Right atrium auricular region (tissue), 2 donors: ENCODE data around the gene CFH. TPM values are rescaled to one million over a fixed set of nuclear protein-coding genes. Genes with fewer than 3 reads are reported as not detected.

ENCODE experiments used
- DNase-seq: peaks from one replicate; pipeline ENCODE4 v3.0.0-alpha.2; 2019; ENCODE audit warnings: low spot score
- H3K27ac ChIP-seq, 2 donors: fragments of 200-600 bp; sonication (generic); 1 replicate in 1 of 2; 2 replicates in 1 of 2; pipeline ENCODE4 v1.5.1; 2016 to 2019
- H3K27me3 ChIP-seq, 2 donors: fragments of 200-600 bp; sonication (generic); one replicate each; pipeline versions ENCODE4 v1.5.1 to v1.6.0; 2017 to 2019
- H3K36me3 ChIP-seq: fragments of 200-600 bp; sonication (generic); one replicate; pipeline ENCODE4 v1.5.1; 2016
- H3K4me1 ChIP-seq, 2 donors: fragments of 200-600 bp; sonication (generic); one replicate each; pipeline versions ENCODE4 v1.5.1 to v1.6.0; 2017 to 2019
- H3K4me3 ChIP-seq, 2 donors: fragments of 200-600 bp; sonication (generic); 1 replicate in 1 of 2; 2 replicates in 1 of 2; pipeline ENCODE4 v1.5.1; 2017 to 2019; ENCODE audit warnings: mild to moderate bottlenecking in 1 of 2, moderate library complexity in 1 of 2
- H3K9me3 ChIP-seq, 2 donors: fragments of 200-600 bp; sonication (generic); one replicate each; pipeline ENCODE4 v1.5.1; 2019
- total RNA-seq, 2 donors: library from RNA; depleted of rRNA; stranded (reverse); fragments of >200 nt; gene quantifications; one replicate each; pipeline ENCODE4 v1.1.0, GENCODE V29; 2016
- TF ChIP-seq, protein P1 (sequence below), 2 donors: fragments of 200-600 bp; sonication (generic); IDR thresholded peaks; one replicate each; pipeline ENCODE4 v1.5.1; 2019; ENCODE audit warnings: antibody characterized with exemption in 2 of 2

CFH gene
- total RNA-seq, 2 donors from 2014 or later = 88.1 to 271 TPM

DNA sequence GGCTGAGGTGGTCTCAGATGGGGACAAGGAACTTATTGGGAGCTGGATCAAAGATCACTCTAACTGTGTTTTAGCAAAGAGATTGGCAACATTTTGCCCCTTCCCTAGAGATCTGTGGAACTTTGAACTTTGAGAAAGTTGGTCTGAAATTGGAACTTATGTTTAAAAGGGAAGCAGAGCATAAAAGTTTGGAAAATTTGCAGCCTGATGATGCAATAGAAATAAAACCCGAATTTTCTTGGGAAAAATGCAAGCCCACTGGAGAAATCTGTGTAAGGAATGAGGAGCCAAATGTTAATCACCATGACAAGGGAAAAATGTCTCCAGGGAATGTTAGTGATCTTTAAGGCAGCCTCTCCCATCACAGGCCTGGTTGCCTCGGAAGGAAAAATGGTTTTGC is 17.2 kb downstream of the CFH start:
- Histone ChIP-seq H3K27me3 (no peaks in the 10 kb centered on the region), H3K4me3 (no peak overlapping the region), H3K9me3 (peaks cover 5 to 14% of the 10 kb centered on the region in 2 donors), H3K27ac (no peak overlapping the region), H3K36me3 (no peaks in the 10 kb centered on the region), H3K4me1 (no peaks in the 10 kb centered on the region)
- no peak for DNase-seq
- TF ChIP-seq, protein P1, sequence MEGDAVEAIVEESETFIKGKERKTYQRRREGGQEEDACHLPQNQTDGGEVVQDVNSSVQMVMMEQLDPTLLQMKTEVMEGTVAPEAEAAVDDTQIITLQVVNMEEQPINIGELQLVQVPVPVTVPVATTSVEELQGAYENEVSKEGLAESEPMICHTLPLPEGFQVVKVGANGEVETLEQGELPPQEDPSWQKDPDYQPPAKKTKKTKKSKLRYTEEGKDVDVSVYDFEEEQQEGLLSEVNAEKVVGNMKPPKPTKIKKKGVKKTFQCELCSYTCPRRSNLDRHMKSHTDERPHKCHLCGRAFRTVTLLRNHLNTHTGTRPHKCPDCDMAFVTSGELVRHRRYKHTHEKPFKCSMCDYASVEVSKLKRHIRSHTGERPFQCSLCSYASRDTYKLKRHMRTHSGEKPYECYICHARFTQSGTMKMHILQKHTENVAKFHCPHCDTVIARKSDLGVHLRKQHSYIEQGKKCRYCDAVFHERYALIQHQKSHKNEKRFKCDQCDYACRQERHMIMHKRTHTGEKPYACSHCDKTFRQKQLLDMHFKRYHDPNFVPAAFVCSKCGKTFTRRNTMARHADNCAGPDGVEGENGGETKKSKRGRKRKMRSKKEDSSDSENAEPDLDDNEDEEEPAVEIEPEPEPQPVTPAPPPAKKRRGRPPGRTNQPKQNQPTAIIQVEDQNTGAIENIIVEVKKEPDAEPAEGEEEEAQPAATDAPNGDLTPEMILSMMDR (IDR thresholded peaks at IDR 0.05) = no peak

DNA sequence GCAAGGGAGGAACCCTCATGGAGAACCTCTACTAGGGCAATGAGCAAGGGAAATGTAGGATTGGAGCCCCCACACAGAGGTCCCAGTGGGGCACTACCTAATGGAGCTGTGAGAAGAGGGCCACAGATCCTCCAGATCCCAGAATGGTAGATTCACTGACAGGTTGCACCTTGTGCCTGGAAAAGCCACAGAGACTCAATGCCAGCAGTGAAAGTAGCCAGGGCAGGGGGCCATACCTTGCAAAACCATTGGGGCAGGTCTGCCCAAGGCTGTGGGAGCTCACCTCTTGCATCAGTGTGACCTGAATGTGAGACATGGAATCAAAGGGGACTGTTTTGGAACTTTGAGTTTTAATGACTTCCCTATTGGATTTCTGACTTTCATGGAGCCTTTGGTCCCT is 17.9 kb downstream of the CFH start:
- Histone ChIP-seq H3K27ac (no peak overlapping the region), H3K4me3 (no peak overlapping the region)
- TF ChIP-seq, protein P1 (IDR thresholded peaks at IDR 0.05) = no peak

DNA sequence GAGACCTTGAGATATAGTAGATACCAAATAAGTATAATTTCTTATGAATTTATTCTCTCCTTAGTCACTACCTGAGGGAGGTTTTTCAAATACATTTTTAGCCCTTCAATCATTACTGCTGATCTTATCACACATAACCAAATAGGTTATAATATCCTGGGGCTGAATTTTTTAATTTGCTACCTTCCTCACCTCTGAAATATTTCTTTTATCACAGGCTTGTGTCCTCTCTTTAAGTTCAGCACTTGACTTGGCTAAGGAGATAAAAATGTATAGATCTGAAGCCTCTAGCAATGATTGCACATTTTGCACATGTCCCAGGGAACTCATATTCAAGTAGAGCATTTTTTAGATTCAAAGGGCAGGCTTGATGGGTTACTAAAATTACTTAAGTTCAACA is 23.1 kb downstream of the CFH start:
- Histone ChIP-seq H3K4me1 (no peaks in the 10 kb centered on the region), H3K9me3 (peaks cover 0 to 5% of the 10 kb centered on the region in 2 donors), H3K27ac (no peak overlapping the region), H3K36me3 (no peaks in the 10 kb centered on the region), H3K4me3 (no peak overlapping the region), H3K27me3 (no peaks in the 10 kb centered on the region)
- TF ChIP-seq, protein P1 (IDR thresholded peaks at IDR 0.05) = no peak
- DNase-seq = no peak

More for the DNA sequence above, 17.9 kb downstream of the CFH start:
- H3K27me3 ChIP-seq = no peaks in the 10 kb centered on the region
- DNase-seq = no peak
- H3K36me3 ChIP-seq = no peaks in the 10 kb centered on the region
- no peaks in the 10 kb centered on the region for H3K4me1 ChIP-seq
- peaks cover 5 to 14% of the 10 kb centered on the region in 2 donors for H3K9me3 ChIP-seq

DNA sequence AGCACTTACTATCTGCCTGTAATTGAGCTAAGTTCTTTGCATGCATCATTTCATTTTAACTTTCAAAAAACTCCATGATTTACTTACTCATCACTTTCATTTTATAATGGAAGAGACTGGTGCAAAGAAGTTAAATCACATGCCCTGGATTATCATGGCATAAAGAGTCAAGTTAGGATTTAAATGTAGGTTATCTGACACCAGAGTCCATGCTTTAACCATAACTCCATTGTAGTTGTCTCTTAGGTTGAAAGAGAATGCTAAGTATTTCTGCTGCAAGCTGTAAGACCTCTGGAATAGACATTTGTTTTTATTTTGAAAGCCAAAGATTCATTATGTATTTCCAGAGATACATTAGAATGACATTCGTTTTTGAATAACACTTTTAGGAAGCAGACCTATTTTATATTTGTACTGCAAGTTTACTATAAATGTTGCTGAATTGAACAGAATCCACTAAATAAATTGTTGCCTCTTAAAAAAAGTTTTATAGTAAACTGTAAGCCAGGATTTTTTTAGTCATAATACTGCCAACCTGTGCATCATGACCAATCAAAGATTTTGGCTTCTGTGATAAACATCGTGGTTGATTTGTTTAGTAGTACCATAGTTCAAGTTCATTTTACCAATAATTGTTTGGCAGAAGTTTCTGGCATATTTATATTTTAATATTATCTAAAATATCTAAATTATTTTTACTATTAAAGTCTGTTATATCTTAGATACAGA is 26.1 kb downstream of the CFH start:
- TF ChIP-seq, protein P1 (IDR thresholded peaks at IDR 0.05) = no peak
- no peak overlapping the region for H3K27ac ChIP-seq
- H3K4me3 ChIP-seq = no peak overlapping the region
- no peaks in the 10 kb centered on the region for H3K4me1 ChIP-seq
- no peak for DNase-seq
- no peaks in the 10 kb centered on the region for H3K27me3 ChIP-seq
- no peaks in the 10 kb centered on the region for H3K9me3 ChIP-seq
- H3K36me3 ChIP-seq = no peaks in the 10 kb centered on the region

DNA sequence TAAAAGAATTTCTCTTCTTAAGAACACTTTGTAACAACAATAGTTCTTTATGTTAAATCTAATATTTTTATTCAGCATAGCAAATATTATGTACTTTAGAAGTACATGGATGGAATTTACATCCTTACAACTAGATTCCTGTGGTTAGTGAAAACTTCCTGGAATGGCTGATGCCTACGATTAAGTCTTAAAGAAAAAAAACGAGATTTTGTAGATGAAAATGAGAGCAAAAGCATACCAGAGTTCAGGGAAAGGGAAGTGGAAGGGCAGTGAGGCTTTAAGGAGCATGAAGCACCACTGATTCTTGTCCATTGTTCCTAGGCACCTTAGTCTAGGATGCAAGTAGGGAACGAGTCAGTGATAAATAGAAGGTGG is 26.7 kb downstream of the CFH start:
- Histone ChIP-seq H3K4me1 (no peaks in the 10 kb centered on the region), H3K4me3 (no peak overlapping the region), H3K9me3 (no peaks in the 10 kb centered on the region), H3K27ac (no peak overlapping the region), H3K27me3 (no peaks in the 10 kb centered on the region), H3K36me3 (no peaks in the 10 kb centered on the region)
- TF ChIP-seq, protein P1 (IDR thresholded peaks at IDR 0.05) = no peak
- no peak for DNase-seq

DNA sequence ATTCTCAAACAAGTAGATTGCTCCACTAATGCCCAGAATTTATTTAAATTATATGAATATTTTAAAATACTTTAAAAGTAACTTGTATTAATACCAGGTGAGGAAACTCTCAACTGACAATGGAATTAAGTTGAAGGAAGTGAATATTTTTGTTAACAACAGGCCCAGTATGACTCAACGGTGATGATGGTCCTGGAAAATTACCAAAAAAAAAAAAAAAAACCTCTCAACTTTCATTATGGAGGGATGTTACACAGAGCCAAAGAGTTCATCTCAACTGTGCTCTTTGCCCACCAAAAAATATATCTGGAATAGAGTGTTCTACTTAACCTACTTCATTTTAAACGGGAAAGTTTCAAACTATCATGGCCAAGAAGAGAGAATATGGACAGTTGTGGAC is 28.3 kb downstream of the CFH start:
- Histone ChIP-seq H3K4me3 (no peak overlapping the region), H3K4me1 (no peaks in the 10 kb centered on the region), H3K27ac (no peak overlapping the region), H3K27me3 (no peaks in the 10 kb centered on the region), H3K36me3 (no peaks in the 10 kb centered on the region), H3K9me3 (no peaks in the 10 kb centered on the region)
- DNase-seq = no peak
- TF ChIP-seq, protein P1 (IDR thresholded peaks at IDR 0.05) = no peak
